Mesangial cell (primary cell): ENCODE measurements around the gene MBNL3. TPM values are rescaled to one million over a fixed set of nuclear protein-coding genes. Genes with fewer than 3 reads are reported as not detected.

Experiments used
- total RNA-seq: library from RNA; depleted of rRNA; stranded (reverse); fragments of >200 nt; gene quantifications from 2 replicates; pipeline ENCODE4 v1.2.3, GENCODE V29; 2015

The MBNL3 gene
- 1.9 and 6.4 TPM in 2 replicates for total RNA-seq

GRCh38 chrX:132488819-132489577 lies at the start of gene MBNL3:
Gene MBNL3 (minus strand): TSS chrX:132489038. CDS start chrX:132439611, 49,427 bp downstream.

